RWPE1 (cell line): ENCODE measurements around the gene INPP4B.

Source experiments
- CTCF ChIA-PET: fragments of 350-600 bp; sonication (Branson Sonifier 250); formaldehyde crosslinking; extraction: SDS; loops from one replicate; lab custom pipeline; 2021; lab: Yijun Ruan, JAX
- POLR2A ChIA-PET: fragments of 400-600 bp; formaldehyde crosslinking; extraction: SDS; loops from one replicate; lab custom pipeline; 2020; ENCODE audit warnings: antibody characterized with exemption; ENCODE audit not compliant: low non-redundant PET; lab: Yijun Ruan, JAX
- DNase-seq: peaks from one replicate; pipeline ENCODE4 v3.0.0; 2012; ENCODE audit warnings: low spot score
- H3K27ac ChIP-seq: fragments of 450-650 bp; 2 replicates; pipeline ENCODE4 v1.5.1; 2017
- CTCF ChIP-seq: fragments of 450-650 bp; conservative IDR thresholded peaks from 2 replicates; pipeline ENCODE4 v1.5.1; 2017; ENCODE audit warnings: low read depth, mild to moderate bottlenecking

Gene INPP4B

GRCh38 chr4:142169216-142169615 is 676.9 kb downstream of the INPP4B start:
- no peak for DNase-seq
- ChIA-PET CTCF (no interaction called here), POLR2A (no interaction called here)

GRCh38 chr4:142168181-142168580 is 677.9 kb downstream of the INPP4B start:
- ChIA-PET POLR2A (no interaction called here), CTCF (interaction anchor here (0.7 kb wide), 1 partner anchor 1011 kb away, joined by 8 read pairs; no protein-coding TSS in a partner anchor)
- DNase-seq = no peak
- no peak overlapping the region for H3K27ac ChIP-seq
- TF ChIP-seq CTCF = no peak

More at GRCh38 chr4:142169216-142169615, 676.9 kb downstream of the INPP4B start:
- no peak overlapping the region for H3K27ac ChIP-seq
- no peak for TF ChIP-seq CTCF

- DNase-seq = no peak
- POLR2A ChIA-PET = no interaction called here
- no peak for TF ChIP-seq CTCF
- H3K27ac ChIP-seq = no peak overlapping the region
- CTCF ChIA-PET = no interaction called here
These were observed 681.2 kb downstream of the INPP4B start for GRCh38 chr4:142164767-142165500.

GRCh38 chr4:142161086-142161485 is 685.0 kb downstream of the INPP4B start:
- no peak for TF ChIP-seq CTCF
- POLR2A ChIA-PET = no interaction called here
- CTCF ChIA-PET = no interaction called here
- no peak for DNase-seq
- no peak overlapping the region for H3K27ac ChIP-seq

GRCh38 chr4:142160509-142160908 is 685.6 kb downstream of the INPP4B start:
- H3K27ac ChIP-seq = no peak overlapping the region
- TF ChIP-seq CTCF = no peak
- ChIA-PET CTCF (no interaction called here), POLR2A (no interaction called here)
- no peak for DNase-seq

GRCh38 chr4:142158980-142159379 is 687.1 kb downstream of the INPP4B start:
- CTCF ChIA-PET = interaction anchor here (0.9 kb wide), 1 partner anchor 244 kb away, joined by 4 read pairs; no protein-coding TSS in a partner anchor
- no peak for TF ChIP-seq CTCF

More at GRCh38 chr4:142158980-142159379, 687.1 kb downstream of the INPP4B start:
- no peak overlapping the region for H3K27ac ChIP-seq
- DNase-seq = no peak
- POLR2A ChIA-PET = no interaction called here
